Measurements from ENCODE around the gene ZDHHC8.

ZDHHC8 gene

DNA sequence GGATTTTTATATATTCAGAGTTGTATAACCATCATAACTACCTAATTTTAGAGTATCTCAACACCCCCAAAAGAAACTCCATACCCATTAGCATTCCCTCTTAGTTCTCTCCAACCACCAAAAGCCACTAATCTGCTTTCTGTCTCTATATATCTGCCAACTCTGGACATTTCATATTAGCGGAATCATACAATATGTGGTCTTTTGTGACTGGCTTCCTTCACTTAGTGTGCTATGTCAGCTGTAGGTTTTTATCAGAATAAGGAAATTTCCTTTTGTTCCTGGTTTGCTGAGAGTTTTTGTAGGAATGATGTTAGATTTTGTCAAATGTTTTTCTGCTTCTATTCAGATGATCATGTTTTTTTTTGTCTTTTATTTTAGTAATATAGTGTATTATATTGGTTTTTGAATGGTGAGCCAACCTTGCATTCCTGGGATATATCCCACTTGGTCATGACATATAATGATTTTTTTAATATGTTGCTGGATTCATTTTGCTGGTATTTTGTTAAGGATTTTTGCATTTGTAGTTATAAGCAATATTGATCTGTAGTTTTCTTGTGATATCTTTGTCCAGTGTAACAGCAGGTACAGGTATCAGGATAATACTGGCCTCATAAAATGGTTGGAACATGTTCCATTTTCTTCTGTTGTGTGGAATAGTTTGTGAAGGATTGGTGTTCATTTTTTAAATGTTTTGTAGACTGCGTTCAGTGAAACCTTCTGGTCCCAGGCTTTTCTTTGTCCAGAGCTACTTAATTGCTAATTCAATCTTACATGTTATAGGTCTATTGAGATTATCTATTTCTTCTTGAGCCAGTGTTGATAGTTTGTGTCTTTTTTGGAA, 34.8 kb upstream of the ZDHHC8 start:
- no peak for DNase-seq (ENCODE audit: low read depth)

DNA sequence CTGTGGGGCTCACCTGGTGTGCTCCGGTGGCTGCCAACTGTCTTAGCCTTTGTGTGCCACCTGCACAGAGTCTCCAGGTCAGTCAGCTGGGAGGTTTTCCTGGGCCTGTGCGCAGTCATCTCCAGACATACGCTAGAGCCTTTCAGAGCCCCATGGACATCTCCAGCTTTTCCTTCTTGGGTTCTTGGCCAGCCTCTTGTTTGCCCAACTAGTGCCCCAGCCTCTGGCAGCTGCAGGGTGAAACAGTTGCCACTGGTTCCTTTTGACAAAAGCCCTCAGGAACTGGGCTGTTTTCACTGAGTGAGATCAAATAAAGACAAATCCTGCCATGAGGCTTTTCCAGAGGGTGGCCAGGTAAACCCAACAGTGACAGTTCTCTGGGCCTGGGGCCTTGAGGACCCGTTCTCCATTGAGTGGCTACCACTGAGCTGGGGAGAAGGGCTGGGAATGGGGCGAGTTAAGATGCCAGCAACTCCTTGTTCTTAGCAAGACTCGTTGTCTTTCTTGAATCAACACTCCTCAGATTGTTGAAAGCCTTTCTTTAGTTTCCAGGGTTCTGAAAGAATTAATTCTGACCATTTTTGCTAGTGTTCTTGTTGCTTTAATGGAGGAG, 32.4 kb upstream of the ZDHHC8 start:
- DNase-seq (ENCODE audit: low read depth) = no peak

DNA sequence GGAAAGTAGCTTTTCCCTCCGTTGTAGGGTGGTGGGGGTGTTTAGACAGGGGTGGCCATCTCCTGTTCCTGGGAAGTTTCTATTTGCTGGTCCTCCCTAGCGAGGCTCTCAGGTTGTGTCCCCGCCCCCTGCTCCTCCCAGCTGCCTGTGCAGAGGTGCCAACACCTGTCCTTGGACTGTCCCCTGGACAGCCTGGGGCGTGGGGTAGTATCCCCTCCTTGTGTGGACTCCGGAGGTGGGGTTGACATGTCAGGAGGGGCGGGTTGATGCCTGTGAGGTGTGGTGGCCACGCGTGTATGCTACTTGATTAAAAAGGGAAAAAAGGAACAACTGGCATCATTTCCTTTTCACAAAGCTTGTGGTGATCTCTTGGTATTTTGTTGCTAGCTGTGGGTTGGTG, 30.0 kb upstream of the ZDHHC8 start:
- DNase-seq (ENCODE audit: low read depth) = no peak

DNA sequence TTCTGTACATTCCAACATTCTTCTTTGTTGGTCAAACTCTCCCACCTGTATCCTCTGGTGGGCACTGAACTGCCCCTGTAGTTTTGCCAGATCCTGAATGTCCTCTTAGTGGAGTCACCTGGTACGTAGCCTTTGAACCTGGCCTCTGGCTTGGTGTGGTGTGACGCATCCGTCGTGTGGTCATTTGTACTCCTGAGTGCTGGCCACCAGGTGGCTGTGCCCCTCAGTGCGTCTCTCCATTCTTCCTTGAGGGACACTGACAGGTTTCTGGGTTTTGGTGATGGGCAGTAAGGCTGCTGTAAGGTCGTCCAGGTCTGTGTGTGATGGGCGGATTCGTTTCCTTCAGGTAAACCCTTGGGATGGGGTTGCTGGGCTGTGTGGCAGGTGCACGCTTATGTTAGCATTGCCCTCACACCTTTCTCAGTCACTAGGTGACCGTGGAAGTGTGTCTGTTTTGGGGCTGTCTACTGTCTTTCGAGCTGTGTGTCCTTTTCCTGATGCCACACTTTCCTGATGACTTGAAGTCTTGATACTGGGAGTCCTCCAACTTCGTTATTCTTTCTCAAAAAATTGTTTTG, 29.3 kb upstream of the ZDHHC8 start:
- DNase-seq (ENCODE audit: low read depth) = no peak

DNA sequence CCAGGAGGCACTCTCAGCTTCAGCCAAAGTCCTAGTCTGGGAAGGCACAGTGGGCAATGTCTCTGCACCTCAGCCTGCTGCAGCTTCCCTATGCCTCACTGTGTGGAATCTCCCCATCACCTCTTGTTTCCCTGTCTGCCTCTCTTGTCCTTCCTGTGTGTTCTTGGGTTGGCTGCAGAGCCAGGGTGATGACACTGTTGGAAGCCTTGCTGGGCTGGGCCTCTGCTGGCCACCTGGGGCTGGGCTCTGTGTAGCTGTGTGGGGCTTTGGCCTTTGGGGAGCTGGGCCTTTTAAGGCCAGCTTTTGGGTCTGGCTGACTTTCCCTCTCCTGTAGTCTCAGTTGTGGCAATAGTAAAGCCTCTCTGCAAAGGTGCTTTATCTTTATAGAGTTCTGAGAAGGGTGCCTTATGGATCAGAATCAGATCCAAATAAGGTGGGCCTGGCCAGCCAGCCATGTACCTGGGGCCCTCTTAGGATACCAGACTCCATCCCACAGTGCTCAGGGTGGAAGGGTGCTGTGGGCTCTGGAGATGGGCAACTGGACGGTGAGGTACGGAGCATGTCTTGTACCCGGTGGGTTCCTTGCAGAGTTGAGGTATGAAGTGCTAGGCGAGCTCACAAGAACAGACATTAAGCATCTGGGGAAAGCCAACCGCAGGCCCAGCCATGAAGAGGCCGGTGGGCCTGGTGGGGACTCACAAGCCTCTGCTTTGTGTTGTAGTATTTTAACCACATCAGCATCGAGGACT, 26.0 kb upstream of the ZDHHC8 start:
- DNase-seq (ENCODE audit: low read depth) = no peak

DNA sequence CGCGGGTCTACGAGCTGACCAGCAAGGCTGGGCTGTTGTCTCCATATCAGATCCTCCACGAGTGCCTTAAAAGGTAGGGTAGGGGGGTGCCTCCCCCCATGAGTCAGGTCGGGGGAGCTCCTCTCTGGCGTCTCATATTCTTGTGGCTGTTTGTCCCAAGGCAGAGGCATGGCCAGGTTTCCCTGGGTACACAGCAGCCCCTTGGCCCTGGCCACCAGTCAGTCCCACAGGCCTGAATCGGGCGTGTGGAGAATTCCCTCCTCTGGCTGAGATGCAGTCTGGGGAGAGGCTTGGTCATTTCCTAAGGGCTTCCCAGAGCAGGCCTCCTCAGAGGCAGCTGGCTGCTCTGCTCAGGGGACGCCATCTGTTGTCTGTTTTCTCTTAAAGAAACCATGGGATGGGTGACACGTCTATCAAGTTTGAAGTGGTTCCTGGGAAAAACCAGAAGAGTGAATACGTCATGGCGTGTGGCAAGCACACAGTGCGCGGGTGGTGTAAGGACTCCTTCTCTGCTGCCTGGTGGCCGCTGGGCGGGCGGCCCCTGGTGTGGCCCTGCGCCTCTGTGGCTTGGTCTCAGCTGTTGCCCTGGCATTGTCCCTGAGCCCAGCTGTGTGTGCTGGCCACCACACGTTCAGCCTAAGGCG, 25.3 kb upstream of the ZDHHC8 start:
- no peak for DNase-seq (ENCODE audit: low read depth)

DNA sequence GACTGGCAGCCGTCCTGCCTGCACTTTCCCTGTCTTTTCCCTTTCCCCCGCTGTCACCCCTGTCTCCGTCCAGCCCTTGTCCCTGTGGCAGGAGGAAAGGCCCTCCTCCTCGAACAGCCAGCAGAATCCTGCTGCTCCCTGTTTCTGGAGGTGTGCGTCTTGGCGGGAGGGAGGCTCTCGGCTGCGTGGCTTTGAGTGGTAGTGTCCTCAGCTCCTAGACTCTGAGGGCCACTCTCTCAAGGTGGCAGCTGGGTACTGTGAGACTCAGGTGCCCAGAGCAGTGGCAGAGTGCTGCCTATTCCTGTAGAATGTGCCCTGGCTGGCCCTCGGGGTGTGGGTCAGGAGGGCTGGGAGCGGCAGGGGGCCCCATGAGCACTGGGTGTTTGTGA, 24.8 kb upstream of the ZDHHC8 start:
- no peak for DNase-seq (ENCODE audit: low read depth)

DNA sequence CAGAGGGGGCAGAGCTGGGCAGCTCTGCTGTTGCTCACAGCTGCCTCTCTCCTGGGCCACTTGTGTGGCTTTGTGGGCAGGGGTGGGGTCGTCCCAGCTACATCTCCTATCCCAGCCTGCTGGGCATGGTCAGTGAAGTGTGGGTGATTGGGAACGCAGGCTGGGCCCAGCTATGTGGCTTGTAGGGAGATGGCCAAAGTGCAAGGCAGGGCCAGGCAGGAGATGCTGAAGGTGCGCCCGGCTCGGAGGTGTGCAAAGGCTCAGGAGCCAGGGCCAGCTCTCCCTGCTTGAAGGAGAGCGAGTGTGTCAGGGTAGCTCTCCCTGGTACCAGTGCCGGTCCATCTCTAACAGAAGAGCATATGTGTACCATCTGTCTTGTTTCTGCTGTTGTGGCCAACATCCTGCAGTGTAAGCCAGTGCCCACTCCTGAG, 24.1 kb upstream of the ZDHHC8 start:
- DNase-seq (ENCODE audit: low read depth) = no peak

DNA sequence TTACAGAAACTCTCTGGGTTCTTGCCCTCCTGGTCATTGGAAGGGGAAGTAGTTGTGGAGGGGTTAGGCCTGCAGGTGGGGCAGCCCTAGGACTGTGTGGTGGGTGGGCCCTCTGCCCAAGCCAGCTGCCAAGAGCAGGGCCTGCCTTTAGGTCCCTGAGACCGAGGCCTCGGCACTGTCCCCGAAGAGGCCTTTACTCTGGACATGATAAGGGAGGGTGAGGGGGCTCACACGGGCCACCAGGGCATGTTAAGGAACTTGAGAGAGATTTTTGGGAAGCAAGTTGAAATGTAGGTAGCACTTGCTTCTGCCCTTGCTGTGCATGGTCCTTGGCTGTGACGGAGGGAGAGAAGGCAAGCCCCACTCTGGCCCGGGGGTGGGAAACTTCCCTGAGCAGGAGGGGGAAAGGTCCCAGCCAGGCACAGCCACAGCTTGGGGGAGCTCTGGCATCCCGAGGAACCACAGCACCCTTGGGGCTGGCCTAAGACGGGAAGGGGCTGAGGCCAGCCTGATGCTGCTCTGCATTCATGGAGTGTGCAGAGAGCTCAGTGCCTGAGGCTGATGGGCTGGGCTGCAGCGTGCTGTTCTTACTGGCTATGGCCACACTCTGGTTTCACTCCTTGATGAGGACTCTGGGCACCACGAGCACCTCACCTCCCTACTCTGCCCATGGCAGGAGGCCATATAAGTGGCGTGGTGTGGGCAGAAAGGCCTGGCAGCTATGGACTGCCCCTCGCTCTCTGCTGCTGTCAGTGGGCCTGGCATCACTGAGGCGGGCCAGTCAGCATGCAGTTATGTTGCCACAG, 23.4 kb upstream of the ZDHHC8 start:
- no peak for DNase-seq (ENCODE audit: low read depth)

DNA sequence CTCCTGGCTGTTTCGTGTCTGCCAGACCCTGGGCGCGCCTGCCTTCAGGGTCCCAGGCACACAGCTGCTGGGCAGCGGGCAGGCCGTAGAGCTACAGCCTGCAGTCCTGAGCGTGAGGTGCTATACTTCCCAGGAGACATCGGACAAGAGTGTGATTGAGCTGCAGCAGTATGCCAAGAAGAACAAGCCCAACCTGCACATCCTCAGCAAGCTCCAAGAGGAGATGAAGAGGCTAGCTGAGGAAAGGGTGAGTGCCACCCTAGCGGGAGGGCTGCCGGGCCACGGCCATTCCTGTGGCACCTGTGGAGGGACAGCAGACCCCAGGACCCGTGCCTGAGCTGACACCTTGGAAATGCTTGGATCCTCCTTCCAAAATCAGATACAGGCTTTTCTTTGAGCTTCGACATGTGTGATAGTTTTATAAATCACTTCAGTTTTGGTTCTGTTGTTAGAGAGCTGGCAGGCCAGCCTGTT, 22.8 kb upstream of the ZDHHC8 start:
- DNase-seq (ENCODE audit: low read depth) = no peak

DNA sequence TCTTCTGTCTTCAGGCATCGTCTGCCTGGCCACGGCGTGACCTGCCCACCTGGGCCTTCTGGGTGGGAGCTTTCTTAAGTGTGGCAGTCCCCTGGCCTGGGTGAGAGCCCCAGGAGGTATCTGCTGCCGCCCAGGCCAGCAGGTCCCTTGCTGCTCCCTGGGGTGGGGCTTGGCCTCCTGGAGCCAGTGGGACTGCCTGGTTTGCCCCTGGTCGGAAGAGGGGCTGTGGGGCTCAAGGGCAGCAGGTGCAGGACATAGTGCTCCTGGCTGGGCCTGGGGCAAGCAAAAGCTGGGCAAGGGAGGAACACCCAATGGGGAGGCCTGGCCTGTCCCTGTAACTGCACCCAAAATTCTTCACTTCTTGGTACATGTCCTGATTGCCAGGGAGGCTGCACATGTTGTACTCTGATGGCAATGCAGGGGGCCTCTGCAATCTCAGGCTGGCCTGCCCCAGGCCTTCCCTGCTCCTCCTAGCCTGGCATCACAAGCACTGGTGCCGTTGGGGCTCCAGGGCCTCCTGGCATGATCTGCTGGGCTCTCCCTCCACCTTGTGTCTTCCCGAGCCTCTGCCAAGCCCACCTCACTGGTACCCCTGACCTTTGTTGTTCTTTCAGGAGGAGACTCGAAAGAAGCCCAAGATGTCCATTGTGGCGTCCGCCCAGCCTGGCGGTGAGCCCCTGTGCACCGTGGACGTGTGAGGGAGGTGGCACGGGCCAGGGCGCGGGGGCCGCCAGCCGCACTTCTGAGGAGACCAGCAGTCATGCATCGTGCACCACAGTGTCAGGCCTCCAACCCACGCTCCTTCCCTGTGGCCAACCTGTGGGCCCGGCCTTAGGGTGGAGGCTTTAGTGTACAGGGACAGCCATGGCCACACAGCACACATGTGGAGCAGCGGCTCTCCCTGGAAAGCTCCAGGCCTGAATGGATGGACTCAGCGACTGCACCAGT, 21.9 kb upstream of the ZDHHC8 start:
- no peak for DNase-seq (ENCODE audit: low read depth)

DNA sequence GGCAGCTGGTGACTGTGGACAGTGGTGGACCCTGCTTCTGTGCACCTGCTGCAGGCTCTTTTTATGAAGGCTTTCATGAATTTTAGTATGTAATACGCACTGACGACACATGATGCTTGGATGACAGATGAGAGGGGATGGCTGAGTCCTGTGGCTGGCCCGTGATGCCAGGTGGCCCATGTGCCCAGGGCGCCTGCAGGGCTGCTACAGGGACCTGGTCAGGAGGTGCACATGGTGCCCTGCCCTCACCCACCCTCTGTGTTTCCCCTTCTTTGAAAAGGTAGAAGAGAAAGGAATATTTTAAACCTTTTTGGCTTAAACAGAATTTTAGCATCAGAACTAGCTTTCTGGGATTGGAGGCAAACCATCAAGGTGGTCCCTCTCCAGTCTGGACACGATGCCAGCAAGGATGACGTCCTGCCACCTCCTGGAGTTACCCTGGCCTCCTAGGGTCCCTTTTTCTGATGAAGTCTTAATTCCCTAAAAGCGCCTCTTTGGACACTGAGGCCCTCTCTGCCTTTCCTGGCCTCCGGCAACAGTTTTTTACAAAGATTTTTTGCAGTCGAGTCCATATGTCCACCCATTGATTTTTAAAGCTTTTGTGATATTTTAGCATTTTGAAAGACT, 21.1 kb upstream of the ZDHHC8 start:
- no peak for DNase-seq (ENCODE audit: low read depth)

DNA sequence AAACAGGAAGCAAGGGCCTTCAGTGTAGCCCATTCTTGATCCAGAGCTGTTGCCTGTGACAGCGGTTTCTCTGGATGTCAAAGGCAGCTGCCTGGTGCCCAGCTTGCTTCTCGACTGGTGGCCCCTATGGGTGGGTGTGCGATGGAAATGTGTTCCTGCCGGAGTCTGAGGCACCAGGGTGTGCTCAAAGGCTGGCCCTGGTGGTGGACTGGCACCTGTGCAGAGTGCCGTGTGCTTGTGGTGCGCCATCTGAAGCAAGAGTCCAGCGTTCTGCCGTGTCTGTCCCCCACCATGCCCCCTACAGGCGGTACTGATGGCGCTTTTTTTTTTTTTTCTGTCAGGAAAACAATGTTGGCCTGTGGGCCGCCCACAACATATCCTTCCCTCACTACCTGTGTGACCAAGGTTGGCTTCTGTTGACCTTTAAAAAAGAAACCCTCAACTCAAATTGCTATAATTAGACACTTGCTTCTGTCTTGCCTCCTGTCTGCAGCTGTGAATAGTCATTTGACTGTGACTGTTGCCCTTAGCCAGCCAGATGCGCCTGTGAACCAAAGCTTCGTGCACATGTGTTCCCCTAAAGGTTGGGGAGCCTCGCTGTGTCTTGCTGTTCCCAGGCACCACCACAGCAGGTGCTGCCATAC, 20.4 kb upstream of the ZDHHC8 start:
- no peak for DNase-seq (ENCODE audit: low read depth)

DNA sequence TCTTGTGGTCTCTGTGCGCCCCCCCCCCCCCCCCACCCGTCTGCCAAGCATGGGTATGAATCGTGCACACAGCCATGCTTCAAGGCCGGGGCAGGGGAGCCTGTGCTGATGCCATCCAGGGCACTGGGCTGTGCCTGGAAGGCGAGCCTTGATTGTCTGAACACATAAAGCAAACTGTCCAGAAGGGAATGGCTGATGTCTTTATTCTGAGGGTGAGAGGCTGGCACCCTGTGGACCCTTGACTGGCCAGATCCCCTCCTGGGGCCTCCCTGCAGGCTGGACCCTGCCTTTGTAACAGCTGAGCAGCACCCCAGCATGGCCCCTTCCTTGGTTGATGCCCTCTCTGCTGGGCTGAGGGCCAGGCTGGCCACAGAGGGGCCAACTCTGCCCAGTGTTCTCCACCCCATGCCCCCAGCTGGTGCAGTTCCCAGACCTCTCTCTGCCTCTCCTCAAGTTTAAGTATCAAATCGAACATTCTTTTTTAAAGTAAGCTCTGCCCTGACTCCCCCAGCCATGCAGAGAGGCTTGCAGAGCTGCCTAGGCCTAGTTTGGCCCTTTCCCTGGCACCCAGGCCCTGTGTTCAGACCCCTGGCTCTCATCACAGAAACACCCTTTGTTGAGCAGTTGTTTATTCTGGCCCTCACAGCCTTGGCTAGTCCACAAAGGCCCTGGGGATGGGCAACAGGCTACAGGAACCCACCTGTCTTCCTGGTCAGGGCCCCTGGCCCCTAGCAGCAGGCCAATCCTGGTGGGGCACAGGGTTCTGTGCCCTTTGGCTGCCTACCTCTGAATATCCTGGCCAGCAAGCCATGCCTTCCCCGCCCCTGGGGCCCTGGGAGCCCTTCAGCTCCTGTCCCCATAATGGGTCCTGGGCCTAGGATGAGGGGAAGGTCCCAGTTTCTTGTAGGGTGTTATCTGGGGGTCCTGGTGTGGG, 19.6 kb upstream of the ZDHHC8 start:
- no peak for DNase-seq (ENCODE audit: low read depth)

DNA sequence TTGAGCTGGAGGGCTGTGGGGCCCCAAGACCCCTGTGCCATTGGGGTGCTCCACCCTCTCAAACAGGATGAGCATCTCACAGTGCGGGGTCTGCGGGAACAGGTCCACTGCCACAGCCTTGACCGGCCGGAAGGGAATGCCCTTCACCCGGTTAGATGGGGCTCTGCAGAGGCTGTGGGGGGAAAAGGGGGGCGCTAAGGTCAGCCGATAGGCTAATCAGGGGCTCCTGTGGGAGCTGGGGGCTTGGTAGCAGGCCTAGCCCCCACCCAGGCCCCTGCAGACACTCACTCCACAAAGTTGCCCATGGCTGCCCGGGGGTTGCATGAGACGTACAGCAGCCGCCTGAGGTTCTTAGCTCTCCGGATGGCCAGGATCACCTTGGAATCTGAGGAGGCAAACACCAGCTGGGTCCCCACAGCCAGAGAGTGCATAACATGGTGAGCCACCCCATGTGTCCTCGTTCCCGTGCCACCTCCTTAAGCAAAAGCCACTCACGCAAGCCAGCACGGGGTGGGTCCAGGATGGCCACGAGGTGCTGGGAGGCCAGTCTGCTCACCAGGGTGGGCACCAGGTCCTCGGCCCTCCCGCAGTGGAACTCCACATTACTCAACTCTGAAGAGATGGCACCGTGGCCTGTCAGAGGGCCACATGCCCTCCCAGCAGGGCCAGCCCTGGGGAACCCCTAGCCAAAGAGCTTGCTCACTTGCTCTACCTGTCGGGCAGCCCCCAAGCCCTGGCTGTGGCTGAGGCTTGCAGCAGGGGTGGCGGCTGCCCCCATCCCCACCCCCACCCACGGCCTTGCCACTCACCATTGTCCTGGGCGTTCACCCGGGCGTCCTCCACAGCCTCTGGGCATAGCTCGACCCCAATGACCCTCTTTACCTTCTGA, 18.7 kb upstream of the ZDHHC8 start:
- DNase-seq (ENCODE audit: low read depth) = no peak

DNA sequence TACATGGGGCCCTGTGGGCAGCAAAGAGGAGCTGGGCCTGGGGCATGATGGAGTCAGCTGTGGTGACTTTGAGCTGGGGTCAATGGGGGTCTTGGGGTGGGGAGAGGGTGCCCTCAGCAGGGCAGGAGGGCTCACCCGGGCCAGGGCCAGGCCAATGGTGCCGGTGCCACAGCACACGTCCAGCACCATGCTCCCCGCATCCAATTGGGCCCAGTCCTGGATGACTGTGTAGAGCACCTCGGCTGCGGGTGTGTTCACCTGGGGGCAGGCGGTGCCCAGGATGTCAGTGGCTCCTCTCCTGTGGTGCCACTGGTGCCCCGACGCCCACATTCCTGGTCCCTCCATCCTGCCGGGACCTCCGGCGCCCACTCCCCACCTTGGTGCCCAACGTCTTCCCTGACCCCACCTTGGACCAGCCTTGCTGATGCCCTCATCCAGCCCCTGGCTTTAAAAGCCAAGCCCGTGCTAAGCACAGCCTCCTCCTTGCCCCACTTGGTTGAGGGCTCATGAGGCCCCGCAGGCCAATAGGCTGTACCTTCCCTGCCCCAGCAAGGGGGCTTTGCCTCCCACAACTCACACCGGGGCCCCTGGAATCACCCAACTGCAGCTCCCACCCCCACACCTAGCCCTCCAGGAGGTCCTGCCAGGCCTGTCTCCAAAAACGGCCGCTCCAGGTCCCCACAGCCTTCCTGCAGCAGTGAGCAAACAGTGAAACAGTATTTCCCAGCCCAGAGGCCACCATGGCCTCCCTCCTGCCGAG, 17.9 kb upstream of the ZDHHC8 start:
- DNase-seq (ENCODE audit: low read depth) = no peak

Data from non-pigmented ciliary epithelial cell (primary cell).